NCI-H345 treated with DMSO at 0.1 percent for 48 hours (cell line): ENCODE measurements around the gene STRA6.

Experiments
- DNase-seq: peaks from one replicate; lab custom pipeline; 2025; ENCODE audit not compliant: unreplicated experiment; lab: John Stamatoyannopoulos, UW

The STRA6 gene

GRCh38 chr15:74227968-74228722 lies 25.6 kb upstream of the STRA6 start:
- DNase-seq, result peak; percentile 14

- DNase-seq, result no peak
Observed at GRCh38 chr15:74226761-74227540, 24.4 kb upstream of the STRA6 start.

GRCh38 chr15:74225928-74226327 lies 23.3 kb upstream of the STRA6 start:
- no peak for DNase-seq

- no peak for DNase-seq
Observed at GRCh38 chr15:74222240-74223119, 19.9 kb upstream of the STRA6 start.

- no peak for DNase-seq
Observed at GRCh38 chr15:74221399-74222239, 19.0 kb upstream of the STRA6 start.

GRCh38 chr15:74220475-74221248 lies 18.1 kb upstream of the STRA6 start:
- no peak for DNase-seq

- no peak for DNase-seq
Observed at GRCh38 chr15:74217907-74218885, 15.6 kb upstream of the STRA6 start.

- no peak for DNase-seq
Observed at GRCh38 chr15:74216949-74217348, 14.4 kb upstream of the STRA6 start.

- DNase-seq, result no peak
Observed at GRCh38 chr15:74215958-74216357, 13.4 kb upstream of the STRA6 start.

GRCh38 chr15:74214324-74215021 lies 11.9 kb upstream of the STRA6 start:
- DNase-seq, result no peak

- no peak for DNase-seq
Observed at GRCh38 chr15:74213858-74214284, 11.3 kb upstream of the STRA6 start.

GRCh38 chr15:74212494-74212893 lies 9.9 kb upstream of the STRA6 start:
- DNase-seq, result no peak

- no peak for DNase-seq
Observed at GRCh38 chr15:74211656-74212055, 9.1 kb upstream of the STRA6 start.

GRCh38 chr15:74210729-74211128 lies 8.1 kb upstream of the STRA6 start:
- DNase-seq, result no peak

GRCh38 chr15:74209997-74210671 lies 7.5 kb upstream of the STRA6 start:
- no peak for DNase-seq

- no peak for DNase-seq
Observed at GRCh38 chr15:74209560-74209958, 7.0 kb upstream of the STRA6 start.

- DNase-seq, result no peak
Observed at GRCh38 chr15:74208901-74209559, 6.4 kb upstream of the STRA6 start.
